HG02870 (cell line): ENCODE results near the gene SLC38A10.

Experiments used
- ATAC-seq: cut with Tn5 transposase; IDR thresholded peaks from one replicate; pipeline ENCODE4 v1.9.1; 2021; ENCODE audit warnings: mild to moderate bottlenecking, moderate library complexity; ENCODE audit not compliant: unreplicated experiment

The SLC38A10 gene

GRCh38 chr17:81258292-81258691, 36.8 kb downstream of the SLC38A10 start:
- ATAC-seq = no peak

GRCh38 chr17:81257533-81257932, 37.6 kb downstream of the SLC38A10 start:
- no peak for ATAC-seq

- no peak for ATAC-seq
These were observed 38.5 kb downstream of the SLC38A10 start for GRCh38 chr17:81256616-81257015.

- ATAC-seq = no peak
These were observed 40.0 kb downstream of the SLC38A10 start for GRCh38 chr17:81254955-81255717.

- ATAC-seq = no peak
These were observed 41.6 kb downstream of the SLC38A10 start for GRCh38 chr17:81253358-81254131.

- ATAC-seq = no peak
These were observed 42.1 kb downstream of the SLC38A10 start for GRCh38 chr17:81252987-81253329.

GRCh38 chr17:81252326-81252986, 42.7 kb downstream of the SLC38A10 start:
- no peak for ATAC-seq

GRCh38 chr17:81251709-81252301, 43.3 kb downstream of the SLC38A10 start:
- no peak for ATAC-seq

GRCh38 chr17:81251094-81251708, 43.9 kb downstream of the SLC38A10 start:
- ATAC-seq = no peak

GRCh38 chr17:81250286-81251093, 44.6 kb downstream of the SLC38A10 start:
- no peak for ATAC-seq

- ATAC-seq = no peak
These were observed 45.7 kb downstream of the SLC38A10 start for GRCh38 chr17:81249223-81250040.

GRCh38 chr17:81248649-81249048, 46.5 kb downstream of the SLC38A10 start:
- ATAC-seq = no peak

GRCh38 chr17:81247339-81247990, 47.6 kb downstream of the SLC38A10 start:
- no peak for ATAC-seq

- no peak for ATAC-seq
These were observed 48.3 kb downstream of the SLC38A10 start for GRCh38 chr17:81246679-81247338.

GRCh38 chr17:81246343-81246670, 48.8 kb downstream of the SLC38A10 start:
- ATAC-seq = no peak

GRCh38 chr17:81245665-81246342, 49.3 kb downstream of the SLC38A10 start:
- ATAC-seq = no peak

- peak; percentile 53 for ATAC-seq
These were observed 50.0 kb downstream of the SLC38A10 start for GRCh38 chr17:81245024-81245664.
